ENCODE measurements around the gene DGKD. TPM values are rescaled to one million over a fixed set of nuclear protein-coding genes. Genes with fewer than 3 reads are reported as not detected.
A peak's percentile ranks its signal among the peaks of the same experiment; 100 is the strongest.

The DGKD gene
- total RNA-seq, 1 experiment from 2014 or later: 52.0 TPM

DNA sequence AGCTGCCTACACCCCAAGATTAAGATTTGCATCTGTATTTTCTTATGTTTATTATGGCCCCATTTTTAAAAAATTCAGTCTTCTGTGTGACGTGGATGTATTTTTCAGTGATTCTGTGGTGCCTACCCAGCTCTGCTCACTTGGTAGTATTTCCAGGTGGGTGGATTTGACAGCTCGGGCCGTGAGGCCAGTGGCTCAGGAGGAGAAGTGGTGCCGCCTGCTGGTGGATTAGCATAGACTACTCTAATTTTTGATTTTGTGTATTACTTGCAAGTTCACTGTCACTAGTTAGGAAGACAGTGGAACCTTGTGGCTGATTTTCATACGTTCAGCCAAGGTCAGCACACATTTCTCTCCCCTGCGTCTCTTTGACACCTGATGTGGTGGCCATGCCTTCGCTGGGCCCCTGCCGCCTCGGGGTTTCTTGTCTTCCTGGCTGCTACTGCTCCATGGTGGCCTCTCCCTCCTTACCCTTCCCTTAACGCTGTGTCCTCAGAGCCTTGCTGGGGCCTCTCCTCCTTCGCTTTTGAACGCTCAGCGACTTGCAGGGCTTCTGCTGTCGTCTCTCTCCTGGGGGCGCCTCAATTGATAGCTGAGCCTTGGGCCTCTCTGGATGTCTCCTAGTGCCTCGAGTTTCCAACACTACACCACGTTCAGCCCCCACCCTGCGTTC lies 89.4 kb downstream of the DGKD start:
- ChIA-PET POLR2A (no interaction called here), CTCF (interaction anchor here (0.6 to 4.0 kb wide), 9 partner anchors 9 to 1674 kb away, joined by 3 to 73 read pairs (median 4); no protein-coding TSS in a partner anchor), RAD21 (ENCODE audit: low non-redundant PET in 1 of 2, low total read pairs in 2 of 2, uncharacterized antibody in 2 of 2, unreplicated experiment in 2 of 2) (interaction anchor here (0.6 to 1.2 kb wide), 4 partner anchors 24 to 39 kb away, joined by 3 to 5 read pairs (median 4); no protein-coding TSS in a partner anchor)
- Histone ChIP-seq H4K20me1 (ENCODE audit: insufficient read depth) (0 out of 2 replicates have a peak, but pooled peaks cover 6% of the 10 kb centered on the region), H3K9me2 (ENCODE audit: insufficient read depth) (no peaks in the 10 kb centered on the region), H3K9me3 (ENCODE audit: control insufficient read depth in 1 of 2, insufficient read depth in 1 of 2, low read depth in 1 of 2, low read length in 2 of 2) (no peaks in the 10 kb centered on the region), H3K4me2 (ENCODE audit: low read length) (no peak overlapping the region), H2AFZ (ENCODE audit: low read depth, low read length, poor library complexity, severe bottlenecking) (no peak overlapping the region), H3K4me3 (replicated peaks in 1 of 2; ENCODE audit: low read depth in 1 of 2, low read length in 2 of 2) (no peak overlapping the region), H3K4me1 (ENCODE audit: control insufficient read depth in 1 of 2, insufficient read depth in 2 of 2, low read length in 2 of 2) (no peaks in the 10 kb centered on the region), H3K9ac (ENCODE audit: low read length) (no peak overlapping the region), H3K79me2 (ENCODE audit: insufficient read depth, low read length) (peaks cover 16% of the 10 kb centered on the region; the same call in 1 of the 2 replicates), H3K36me3 (ENCODE audit: control insufficient read depth in 1 of 2, insufficient read depth in 2 of 2, low read length in 2 of 2) (peaks cover 6 to 25% of the 10 kb centered on the region in 2 experiments; a peak in 3 of 4 replicates), H3K27me3 (ENCODE audit: insufficient read depth, low read length) (no peaks in the 10 kb centered on the region), H3K27ac (ENCODE audit: low read depth, low read length) (no peak overlapping the region)
- DNase-seq (ENCODE audit: low read depth, low spot score) (peak; percentile 53), ATAC-seq (peak; percentile 82)
- TF ChIP-seq CTCF (IDR thresholded peaks at IDR 0.05 in 2 of 3, conservative IDR thresholded peaks at IDR 0.05 in 1 of 3; ENCODE audit: borderline replicate concordance in 1 of 3, insufficient read depth in 1 of 3, low read depth in 2 of 3, low read length in 2 of 3) (peak; percentile 70 to 90 (median 86)), RAD21 (IDR thresholded peaks at IDR 0.05; ENCODE audit: low read depth) (peak; percentile 95), EGR1 (IDR thresholded peaks at IDR 0.05; ENCODE audit: low read depth) (no peak)
- BruUV-seq (replicated peaks): no TSS peak
- intact Hi-C loops (cut with micrococcal nuclease): loop anchor here (1.0 to 10.0 kb wide), 4 partner anchors 39 to 839 kb away; no protein-coding TSS in a partner anchor

- H4K20me1 ChIP-seq (ENCODE audit: insufficient read depth): 0 out of 2 replicates have a peak, but pooled peaks cover 6% of the 10 kb centered on the region
- no peak overlapping the region for H3K27ac ChIP-seq (ENCODE audit: low read depth, low read length)
- no peaks in the 10 kb centered on the region for H3K9me2 ChIP-seq (ENCODE audit: insufficient read depth)
- H3K4me3 ChIP-seq (replicated peaks in 1 of 2; ENCODE audit: low read depth in 1 of 2, low read length in 2 of 2): no peak overlapping the region
- peaks cover 16% of the 10 kb centered on the region; the same call in 1 of the 2 replicates for H3K79me2 ChIP-seq (ENCODE audit: insufficient read depth, low read length)
- H2AFZ ChIP-seq (ENCODE audit: low read depth, low read length, poor library complexity, severe bottlenecking): no peak overlapping the region
- H3K9me3 ChIP-seq (ENCODE audit: control insufficient read depth in 1 of 2, insufficient read depth in 1 of 2, low read depth in 1 of 2, low read length in 2 of 2): no peaks in the 10 kb centered on the region
- H3K36me3 ChIP-seq (ENCODE audit: control insufficient read depth in 1 of 2, insufficient read depth in 2 of 2, low read length in 2 of 2): peaks cover 5 to 32% of the 10 kb centered on the region in 2 experiments
- ChIA-PET POLR2A (no interaction called here), CTCF (interaction anchor here (4.0 kb wide), 1 partner anchor 40 kb away, joined by 73 read pairs; no protein-coding TSS in a partner anchor), RAD21 (ENCODE audit: low non-redundant PET in 1 of 2, low total read pairs in 2 of 2, uncharacterized antibody in 2 of 2, unreplicated experiment in 2 of 2) (no interaction called here)
- DNase-seq (ENCODE audit: low read depth, low spot score) (no peak), ATAC-seq (no peak)
- no peak overlapping the region for H3K4me2 ChIP-seq (ENCODE audit: low read length)
- TF ChIP-seq ZNF274 (IDR thresholded peaks at IDR 0.05; ENCODE audit: low read depth, low read length) (no peak), ELF1 (IDR thresholded peaks at IDR 0.05; ENCODE audit: borderline replicate concordance, low read depth) (no peak), CEBPB (IDR thresholded peaks at IDR 0.05; ENCODE audit: low read depth) (no peak), CTCF (IDR thresholded peaks at IDR 0.05 in 2 of 3, conservative IDR thresholded peaks at IDR 0.05 in 1 of 3; ENCODE audit: borderline replicate concordance in 1 of 3, insufficient read depth in 1 of 3, low read depth in 2 of 3, low read length in 2 of 3) (no peak), ATF3 (IDR thresholded peaks at IDR 0.05) (no peak), SP1 (IDR thresholded peaks at IDR 0.05; ENCODE audit: low read depth) (no peak), ZFX (IDR thresholded peaks at IDR 0.05) (no peak), EZH2 (IDR thresholded peaks at IDR 0.05) (no peak)
- no peaks in the 10 kb centered on the region for H3K27me3 ChIP-seq (ENCODE audit: insufficient read depth, low read length)
- no TSS peak for BruUV-seq (replicated peaks)
- H3K4me1 ChIP-seq (ENCODE audit: control insufficient read depth in 1 of 2, insufficient read depth in 2 of 2, low read length in 2 of 2): no peaks in the 10 kb centered on the region
- H3K9ac ChIP-seq (ENCODE audit: low read length): no peak overlapping the region
- intact Hi-C loops (cut with micrococcal nuclease): loop anchor here (10.0 kb wide), 2 partner anchors 160 to 840 kb away; no protein-coding TSS in a partner anchor
These were observed 90.2 kb downstream of the DGKD start for GRCh38 chr2:233444501-233444900.
